Measurements from ENCODE around the gene ZBED5.
"Not testable (repeated sequence)": the region's sequence is repeated elsewhere in the genome, so short reads cannot be mapped to it uniquely, and the experiment has no call there.

Gene ZBED5

GRCh38 chr11:10885703-10886363 lies 28.0 kb upstream of the ZBED5 start:
- peaks cover 30% of the 10 kb centered on the region for H3K9me3 Mint-ChIP-seq

GRCh38 chr11:10884292-10884691 lies 26.4 kb upstream of the ZBED5 start:
- H3K4me3 Mint-ChIP-seq; H3K27ac Mint-ChIP-seq; H3K27me3 Mint-ChIP-seq (ENCODE audit: low read depth): not testable (repeated sequence)
- Mint-ChIP-seq H3K9me3 (peaks cover 19% of the 10 kb centered on the region), H3K4me1 (peaks cover 17% of the 10 kb centered on the region), H3K36me3 (ENCODE audit: low read depth) (peaks cover 18% of the 10 kb centered on the region)

More at GRCh38 chr11:10885703-10886363, 28.0 kb upstream of the ZBED5 start:
- Mint-ChIP-seq H3K36me3 (ENCODE audit: low read depth) (peaks cover 15% of the 10 kb centered on the region), H3K4me1 (peaks cover 17% of the 10 kb centered on the region), H3K4me3 (no peak overlapping the region), H3K27ac (peak overlapping the region; percentile 63 to 91 (median 82)), H3K27me3 (ENCODE audit: low read depth) (no peaks in the 10 kb centered on the region)
- TF ChIP-seq, protein P1, sequence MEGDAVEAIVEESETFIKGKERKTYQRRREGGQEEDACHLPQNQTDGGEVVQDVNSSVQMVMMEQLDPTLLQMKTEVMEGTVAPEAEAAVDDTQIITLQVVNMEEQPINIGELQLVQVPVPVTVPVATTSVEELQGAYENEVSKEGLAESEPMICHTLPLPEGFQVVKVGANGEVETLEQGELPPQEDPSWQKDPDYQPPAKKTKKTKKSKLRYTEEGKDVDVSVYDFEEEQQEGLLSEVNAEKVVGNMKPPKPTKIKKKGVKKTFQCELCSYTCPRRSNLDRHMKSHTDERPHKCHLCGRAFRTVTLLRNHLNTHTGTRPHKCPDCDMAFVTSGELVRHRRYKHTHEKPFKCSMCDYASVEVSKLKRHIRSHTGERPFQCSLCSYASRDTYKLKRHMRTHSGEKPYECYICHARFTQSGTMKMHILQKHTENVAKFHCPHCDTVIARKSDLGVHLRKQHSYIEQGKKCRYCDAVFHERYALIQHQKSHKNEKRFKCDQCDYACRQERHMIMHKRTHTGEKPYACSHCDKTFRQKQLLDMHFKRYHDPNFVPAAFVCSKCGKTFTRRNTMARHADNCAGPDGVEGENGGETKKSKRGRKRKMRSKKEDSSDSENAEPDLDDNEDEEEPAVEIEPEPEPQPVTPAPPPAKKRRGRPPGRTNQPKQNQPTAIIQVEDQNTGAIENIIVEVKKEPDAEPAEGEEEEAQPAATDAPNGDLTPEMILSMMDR (IDR thresholded peaks at IDR 0.05; ENCODE audit: unreplicated experiment in 3 of 3), result no peak

DNA sequence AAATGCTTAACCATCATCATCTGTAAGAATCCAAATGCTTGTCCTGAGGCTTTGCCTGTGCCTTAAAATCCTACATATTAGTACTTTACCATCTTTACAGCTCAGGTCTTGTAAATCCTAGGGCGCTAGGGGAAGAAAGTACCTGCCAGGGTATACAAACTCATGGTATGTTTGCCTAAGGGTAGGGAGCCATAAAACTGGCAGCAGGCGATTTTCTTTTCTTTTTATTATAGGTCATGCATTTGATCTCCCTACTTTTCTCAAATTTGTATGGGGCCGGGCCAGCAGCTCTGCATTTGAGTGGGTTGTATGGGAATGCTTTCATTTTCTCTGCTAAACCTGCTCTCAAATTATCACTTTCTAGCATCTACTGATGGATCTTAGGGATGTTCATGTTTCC lies 24.0 kb upstream of the ZBED5 start:
- Mint-ChIP-seq H3K36me3 (ENCODE audit: low read depth) (peaks cover 20% of the 10 kb centered on the region), H3K9me3 (peaks cover 11% of the 10 kb centered on the region), H3K4me3 (no peak overlapping the region), H3K4me1 (peaks cover 15% of the 10 kb centered on the region), H3K27ac (no peak overlapping the region), H3K27me3 (ENCODE audit: low read depth) (no peaks in the 10 kb centered on the region)
- TF ChIP-seq, protein P1 (IDR thresholded peaks at IDR 0.05; ENCODE audit: unreplicated experiment in 3 of 3), result no peak

- TF ChIP-seq, protein P1 (IDR thresholded peaks at IDR 0.05; ENCODE audit: unreplicated experiment in 3 of 3), result peak; percentile 32 to 58 (median 45)
Measured at GRCh38 chr11:10878408-10879214, 20.8 kb upstream of the ZBED5 start.

DNA sequence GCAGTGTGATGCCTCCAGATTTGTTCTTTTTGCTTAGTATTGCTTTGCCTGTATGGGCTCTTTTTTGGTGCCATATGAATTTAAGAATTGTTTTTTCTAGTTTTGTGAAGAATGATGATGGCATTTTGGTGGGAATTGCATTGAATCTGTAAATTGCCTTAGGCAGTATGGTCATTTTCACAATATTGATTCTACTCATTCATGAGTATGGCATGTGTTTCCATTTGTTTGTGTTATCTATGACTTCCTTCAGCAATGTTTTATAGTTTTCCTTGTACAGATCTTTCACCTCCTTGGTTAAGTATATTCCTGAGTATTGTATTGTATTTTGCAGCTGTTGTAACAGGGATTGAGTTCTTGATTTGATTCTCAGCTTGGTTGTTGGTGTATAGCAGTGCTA lies 18.3 kb upstream of the ZBED5 start:
- no peak overlapping the region for H3K4me3 Mint-ChIP-seq
- peaks cover 7% of the 10 kb centered on the region for H3K27me3 Mint-ChIP-seq (ENCODE audit: low read depth)
- TF ChIP-seq, protein P1 (IDR thresholded peaks at IDR 0.05; ENCODE audit: unreplicated experiment in 3 of 3), result no peak
- peaks cover 13% of the 10 kb centered on the region for H3K4me1 Mint-ChIP-seq
- peaks cover 43% of the 10 kb centered on the region for H3K9me3 Mint-ChIP-seq
- peaks cover 66% of the 10 kb centered on the region for H3K36me3 Mint-ChIP-seq (ENCODE audit: low read depth)
- peak overlapping the region in 1 of 3 experiments; percentile 9 for H3K27ac Mint-ChIP-seq

More at GRCh38 chr11:10878408-10879214, 20.8 kb upstream of the ZBED5 start:
- no peak overlapping the region for H3K27ac Mint-ChIP-seq
- peaks cover 23% of the 10 kb centered on the region for H3K9me3 Mint-ChIP-seq
- H3K4me1 Mint-ChIP-seq, result peaks cover 13% of the 10 kb centered on the region
- H3K36me3 Mint-ChIP-seq (ENCODE audit: low read depth), result peaks cover 43% of the 10 kb centered on the region
- no peak overlapping the region for H3K4me3 Mint-ChIP-seq
- H3K27me3 Mint-ChIP-seq (ENCODE audit: low read depth), result peaks cover 3% of the 10 kb centered on the region

DNA sequence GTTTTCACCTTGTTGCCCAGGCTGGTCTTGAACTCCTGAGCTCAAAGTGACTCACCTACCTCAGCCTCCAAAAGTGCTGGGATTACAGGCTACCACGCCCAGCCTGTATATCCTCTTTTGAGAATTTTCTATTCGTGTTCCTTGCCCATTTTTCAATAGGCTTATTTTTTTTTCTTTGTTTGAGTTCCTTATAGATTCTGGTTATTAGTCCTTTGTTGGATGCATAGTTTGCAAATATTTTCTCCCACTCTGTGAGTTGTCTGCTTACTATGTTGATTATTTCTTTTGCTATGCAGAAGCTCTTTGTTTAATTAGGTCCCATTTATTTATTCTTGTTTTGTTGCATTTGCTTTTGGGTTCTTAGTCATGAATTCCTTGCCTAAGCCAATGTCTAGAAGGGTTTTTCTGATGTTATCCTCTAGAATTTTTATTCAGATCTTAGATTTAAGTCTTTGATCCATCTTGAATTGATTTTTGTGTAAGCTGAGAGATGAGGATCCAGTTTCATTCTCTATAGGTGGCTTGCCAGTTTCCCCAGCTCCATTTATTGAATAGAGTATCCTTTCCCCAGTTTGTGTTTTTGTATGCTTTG lies 17.7 kb upstream of the ZBED5 start:
- Mint-ChIP-seq H3K36me3 (ENCODE audit: low read depth) (peaks cover 69% of the 10 kb centered on the region), H3K9me3 (peaks cover 44% of the 10 kb centered on the region), H3K27ac (no peak overlapping the region), H3K4me1 (peaks cover 13% of the 10 kb centered on the region), H3K4me3 (no peak overlapping the region), H3K27me3 (ENCODE audit: low read depth) (peaks cover 7% of the 10 kb centered on the region)
- TF ChIP-seq, protein P1 (IDR thresholded peaks at IDR 0.05; ENCODE audit: unreplicated experiment in 3 of 3), result no peak
